Colonic mucosa (tissue), 4 donors: Measurements from ENCODE around the gene ST8SIA5. TPM values are rescaled to one million over a fixed set of nuclear protein-coding genes. Genes with fewer than 3 reads are reported as not detected.

Experiments
- DNase-seq: peaks from one replicate; pipeline ENCODE4 v3.0.0-alpha.2; 2020
- H3K27ac ChIP-seq: fragments of 200-600 bp; one replicate; pipeline ENCODE4 v1.8.0; 2021
- H3K27me3 ChIP-seq: fragments of 200-600 bp; one replicate; pipeline ENCODE4 v1.8.0; 2021
- H3K36me3 ChIP-seq: fragments of 200-600 bp; one replicate; pipeline ENCODE4 v1.8.0; 2021
- H3K4me1 ChIP-seq: fragments of 200-600 bp; one replicate; pipeline ENCODE4 v1.8.0; 2021; ENCODE audit warnings: mild to moderate bottlenecking
- H3K4me3 ChIP-seq: fragments of 200-600 bp; one replicate; pipeline ENCODE4 v1.8.0; 2021
- H3K9ac ChIP-seq, 2 donors: one replicate each; pipeline ENCODE4 v1.7.0; 2013; ENCODE audit warnings: control low read depth in 2 of 2, low read depth in 2 of 2, low read length in 2 of 2
- H3K9me3 ChIP-seq: fragments of 200-600 bp; one replicate; pipeline ENCODE4 v1.8.0; 2021
- CTCF ChIP-seq: fragments of 200-600 bp; IDR thresholded peaks from one replicate; pipeline ENCODE4 v1.8.0; 2022; ENCODE audit warnings: antibody characterized with exemption, mild to moderate bottlenecking
- intact Hi-C: fragments of 100-400 bp; cut with DNase I; formaldehyde crosslinking; loops from one replicate; pipeline ENCODE4 v1.14.1; 2022
- total RNA-seq, 2 donors: library from RNA; stranded (reverse); fragmentation: NEBNext Ultra II Directional in 1 of 2; extraction: Animal tissue kit (Norgen Biotek cat#: 25700) in 1 of 2; gene quantifications; one replicate each; pipeline ENCODE4 v1.2.1, GENCODE V29; 2021
- donor health status: healthy.
- donor health status: DM: no; HTN: no; CAD: no.
- donor health status: DM: no; HTN: no; CAD: no.

The ST8SIA5 gene
- total RNA-seq, 2 donors from 2014 or later, result 0.32 to 0.37 TPM

- H3K4me3 ChIP-seq, result no peak overlapping the region
- no peaks in the 10 kb centered on the region for H3K4me1 ChIP-seq
- no peaks in the 10 kb centered on the region for H3K9me3 ChIP-seq
- H3K27me3 ChIP-seq, result no peaks in the 10 kb centered on the region
- intact Hi-C loops, result no loop called here
- H3K36me3 ChIP-seq, result no peaks in the 10 kb centered on the region
- no peak for DNase-seq
- H3K9ac ChIP-seq, result no peak overlapping the region
- no peak overlapping the region for H3K27ac ChIP-seq
- TF ChIP-seq CTCF, result no peak
Observed at GRCh38 chr18:46712406-46712805, 44.4 kb downstream of the ST8SIA5 start.

- no peaks in the 10 kb centered on the region for H3K36me3 ChIP-seq
- no peak overlapping the region for H3K27ac ChIP-seq
- no peak for TF ChIP-seq CTCF
- H3K4me3 ChIP-seq, result no peak overlapping the region
- H3K9me3 ChIP-seq, result no peaks in the 10 kb centered on the region
- H3K4me1 ChIP-seq, result no peaks in the 10 kb centered on the region
- no peak for DNase-seq
- intact Hi-C loops, result no loop called here
- no peak overlapping the region for H3K9ac ChIP-seq
- H3K27me3 ChIP-seq, result no peaks in the 10 kb centered on the region
Observed at GRCh38 chr18:46711444-46711863, 45.4 kb downstream of the ST8SIA5 start.

GRCh38 chr18:46706968-46707367 is 49.9 kb downstream of the ST8SIA5 start:
- H3K9ac ChIP-seq, result no peak overlapping the region
- no peak overlapping the region for H3K27ac ChIP-seq
- H3K9me3 ChIP-seq, result no peaks in the 10 kb centered on the region
- no peaks in the 10 kb centered on the region for H3K36me3 ChIP-seq
- H3K4me3 ChIP-seq, result no peak overlapping the region
- no peak for TF ChIP-seq CTCF
- H3K27me3 ChIP-seq, result no peaks in the 10 kb centered on the region
- intact Hi-C loops, result no loop called here
- DNase-seq, result no peak
- H3K4me1 ChIP-seq, result no peaks in the 10 kb centered on the region

- no peaks in the 10 kb centered on the region for H3K27me3 ChIP-seq
- H3K9ac ChIP-seq, result no peak overlapping the region
- H3K27ac ChIP-seq, result no peak overlapping the region
- H3K9me3 ChIP-seq, result no peaks in the 10 kb centered on the region
- no peak for TF ChIP-seq CTCF
- no peak for DNase-seq
- no peaks in the 10 kb centered on the region for H3K4me1 ChIP-seq
- H3K36me3 ChIP-seq, result no peaks in the 10 kb centered on the region
- intact Hi-C loops, result no loop called here
- H3K4me3 ChIP-seq, result no peak overlapping the region
Observed at GRCh38 chr18:46705521-46705920, 51.3 kb downstream of the ST8SIA5 start.

GRCh38 chr18:46704816-46705215 is 52.0 kb downstream of the ST8SIA5 start:
- no peak for DNase-seq
- no peaks in the 10 kb centered on the region for H3K9me3 ChIP-seq
- intact Hi-C loops, result no loop called here
- H3K36me3 ChIP-seq, result no peaks in the 10 kb centered on the region
- no peak overlapping the region for H3K4me3 ChIP-seq
- no peak overlapping the region for H3K27ac ChIP-seq
- no peak overlapping the region for H3K9ac ChIP-seq
- H3K27me3 ChIP-seq, result no peaks in the 10 kb centered on the region
- H3K4me1 ChIP-seq, result no peaks in the 10 kb centered on the region
- TF ChIP-seq CTCF, result no peak

- Histone ChIP-seq H3K4me1 (no peaks in the 10 kb centered on the region), H3K36me3 (no peaks in the 10 kb centered on the region), H3K9me3 (no peaks in the 10 kb centered on the region), H3K4me3 (no peak overlapping the region), H3K9ac (no peak overlapping the region), H3K27me3 (no peaks in the 10 kb centered on the region), H3K27ac (no peak overlapping the region)
- no peak for DNase-seq
- intact Hi-C loops, result no loop called here
- TF ChIP-seq CTCF, result no peak
Observed at GRCh38 chr18:46704189-46704588, 52.7 kb downstream of the ST8SIA5 start.
